Measurements from ENCODE around the gene DCK.
A peak's percentile ranks its signal among the peaks of the same experiment; 100 is the strongest.
"Not testable (repeated sequence)": the region's sequence is repeated elsewhere in the genome, so short reads cannot be mapped to it uniquely, and the experiment has no call there.

The DCK gene

GRCh38 chr4:71004281-71004851 is 10.9 kb downstream of the DCK start:
- DNase-seq: peak; percentile 39

- DNase-seq: not testable (repeated sequence)
Observed at GRCh38 chr4:71005025-71005424, 11.6 kb downstream of the DCK start.

GRCh38 chr4:71006203-71006907 is 12.9 kb downstream of the DCK start:
- DNase-seq: no peak

- DNase-seq: no peak
Observed at GRCh38 chr4:71008196-71008595, 14.7 kb downstream of the DCK start.

GRCh38 chr4:71009086-71009485 is 15.6 kb downstream of the DCK start:
- DNase-seq: no peak

GRCh38 chr4:71009890-71010588 is 16.6 kb downstream of the DCK start:
- no peak for DNase-seq

- DNase-seq: no peak
Observed at GRCh38 chr4:71011451-71011850, 18.0 kb downstream of the DCK start.

- not testable (repeated sequence) for DNase-seq
Observed at GRCh38 chr4:71017391-71017790, 23.9 kb downstream of the DCK start.

- no peak for DNase-seq
Observed at GRCh38 chr4:71020611-71021010, 27.2 kb downstream of the DCK start.

- no peak for DNase-seq
Observed at GRCh38 chr4:71025654-71026053, 32.2 kb downstream of the DCK start.

- no peak for DNase-seq
Observed at GRCh38 chr4:71026086-71026485, 32.6 kb downstream of the DCK start.

- DNase-seq: no peak
Observed at GRCh38 chr4:71027611-71028010, 34.2 kb downstream of the DCK start.

GRCh38 chr4:71029504-71029903 is 36.1 kb downstream of the DCK start:
- DNase-seq: no peak

GRCh38 chr4:71032106-71032505 is 38.7 kb downstream of the DCK start:
- DNase-seq: not testable (repeated sequence)

- no peak for DNase-seq
Observed at GRCh38 chr4:71045256-71045655, 51.8 kb downstream of the DCK start.

GRCh38 chr4:71049395-71049794 is 55.9 kb downstream of the DCK start:
- no peak for DNase-seq

GRCh38 chr4:71050809-71051208 is 57.4 kb downstream of the DCK start:
- no peak for DNase-seq

- no peak for DNase-seq
Observed at GRCh38 chr4:71052034-71052433, 58.6 kb downstream of the DCK start.

- no peak for DNase-seq
Observed at GRCh38 chr4:71052716-71053115, 59.3 kb downstream of the DCK start.

GRCh38 chr4:71053613-71054012 is 60.2 kb downstream of the DCK start:
- DNase-seq: not testable (repeated sequence)

- DNase-seq: not testable (repeated sequence)
Observed at GRCh38 chr4:71059573-71059972, 66.1 kb downstream of the DCK start.

- DNase-seq: no peak
Observed at GRCh38 chr4:71062436-71062835, 69.0 kb downstream of the DCK start.

- DNase-seq: no peak
Observed at GRCh38 chr4:71063711-71064110, 70.3 kb downstream of the DCK start.

GRCh38 chr4:71064521-71064920 is 71.1 kb downstream of the DCK start:
- no peak for DNase-seq

Measured in stimulated activated CD4-positive, alpha-beta T cell treated with anti-CD3 and anti-CD28 coated beads, Interleukin-1b, Interleukin-23, amount 100 ng/mL, for 48 hours (primary cell).